Activated CD8-positive, alpha-beta memory T cell treated with anti-CD3 and anti-CD28 coated beads, Interleukin-2, amount 50 U/mL, for 48 hours (primary cell): ENCODE data around the gene GCAT.

Source experiments
- DNase-seq: peaks from one replicate; pipeline ENCODE4 v3.0.0-alpha.2; 2020

Gene GCAT

DNA sequence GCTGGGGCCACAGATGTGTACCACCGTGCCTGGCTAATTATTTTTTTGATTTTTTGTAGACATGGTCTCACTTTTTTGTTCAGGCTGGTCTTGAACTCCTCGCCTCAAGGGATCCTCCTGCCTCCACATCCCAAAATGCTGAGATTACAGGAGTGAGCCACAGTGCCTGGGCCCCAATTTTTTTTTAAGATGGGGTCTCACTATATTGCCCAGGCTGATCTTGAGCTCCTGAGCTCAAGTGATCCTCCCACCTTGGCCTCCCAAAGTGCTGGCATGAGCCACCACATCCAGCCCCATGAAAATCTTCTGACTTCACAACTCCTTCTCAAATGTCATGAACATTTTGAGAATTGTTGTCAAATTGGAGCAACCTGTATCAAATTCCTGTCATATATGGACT lies 38.7 kb downstream of the GCAT start:
- no peak for DNase-seq

DNA sequence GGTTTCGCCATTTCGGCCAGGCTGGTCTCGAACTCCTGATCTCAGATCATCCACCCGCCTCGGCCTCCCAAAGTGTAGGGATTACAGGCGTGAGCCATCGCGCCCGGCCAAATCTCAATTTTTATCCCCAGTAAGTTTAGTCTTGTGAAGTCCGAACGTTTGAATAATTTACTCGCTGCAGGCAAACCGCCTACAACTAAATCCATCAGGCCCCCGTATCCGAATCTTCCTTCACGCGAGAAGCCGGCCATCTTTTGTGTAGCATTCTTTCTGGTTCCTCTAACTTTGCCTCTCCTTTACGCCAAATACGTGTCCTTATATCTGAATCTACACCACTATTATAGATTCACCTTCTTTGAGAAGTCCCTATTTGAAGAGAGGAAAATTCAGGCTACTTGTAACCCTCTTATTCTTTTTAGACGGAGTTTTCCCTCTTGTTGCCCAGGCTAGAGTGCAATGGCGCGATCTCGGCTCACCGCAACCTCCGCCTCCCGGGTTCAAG lies 40.9 kb downstream of the GCAT start:
- DNase-seq, result peak; percentile 58

DNA sequence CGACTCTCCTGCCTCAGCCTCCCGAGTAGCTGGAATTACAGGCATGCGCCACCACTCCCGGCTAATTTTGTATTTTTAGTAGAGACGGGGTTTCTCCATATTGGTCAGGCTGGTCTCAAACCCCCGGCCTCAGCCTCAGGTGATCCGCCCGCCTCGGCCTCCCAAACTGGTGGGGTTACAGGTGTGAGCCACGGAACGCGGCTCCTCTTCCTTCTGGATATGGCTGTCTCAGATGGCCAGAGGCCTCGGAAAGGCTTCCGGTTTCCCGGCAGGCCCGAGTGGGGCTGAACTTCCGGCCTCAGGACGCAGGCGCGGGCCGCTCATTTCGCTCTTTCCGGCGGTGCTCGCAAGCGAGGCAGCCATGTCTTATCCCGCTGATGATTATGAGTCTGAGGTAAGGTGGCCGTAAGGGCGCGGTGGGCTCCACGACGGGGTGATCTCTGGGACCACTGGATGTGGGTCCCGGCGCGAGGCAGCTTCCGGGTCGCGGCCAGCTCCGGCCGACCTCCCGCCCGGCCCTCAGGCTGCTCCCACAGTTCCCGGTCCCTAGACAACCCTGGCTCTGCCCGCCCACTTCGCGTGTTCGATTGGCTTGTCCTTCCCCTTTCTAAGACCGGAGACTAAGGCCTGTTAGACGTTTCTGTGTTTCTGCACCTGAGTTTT lies 41.5 kb downstream of the GCAT start, which contains the start of gene EIF3L:
TSS of gene EIF3L (plus strand) at position 331 of the 663 bp plus-strand sequence. CDS start at position 362, 31 bp downstream.
- DNase-seq, result peak; percentile 93

DNA sequence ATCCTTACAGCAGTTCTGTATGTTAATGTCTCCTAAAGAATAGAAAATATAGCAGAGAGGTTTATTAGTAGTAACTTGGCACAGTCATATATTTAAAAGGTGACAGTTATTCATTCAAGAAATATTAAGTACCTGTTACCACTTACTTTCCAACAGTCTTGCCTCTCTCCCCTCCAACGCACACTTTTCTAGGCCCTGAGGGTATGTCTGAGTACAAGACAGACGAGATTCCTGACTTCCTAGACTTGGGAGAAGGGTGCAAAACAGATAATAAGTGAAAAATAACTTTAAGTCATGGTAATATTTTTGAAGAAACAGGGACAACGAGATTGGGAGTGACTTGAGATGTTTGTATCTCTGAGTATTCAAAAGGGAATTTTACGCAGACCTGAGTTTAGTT lies 43.1 kb downstream of the GCAT start:
- DNase-seq, result no peak

DNA sequence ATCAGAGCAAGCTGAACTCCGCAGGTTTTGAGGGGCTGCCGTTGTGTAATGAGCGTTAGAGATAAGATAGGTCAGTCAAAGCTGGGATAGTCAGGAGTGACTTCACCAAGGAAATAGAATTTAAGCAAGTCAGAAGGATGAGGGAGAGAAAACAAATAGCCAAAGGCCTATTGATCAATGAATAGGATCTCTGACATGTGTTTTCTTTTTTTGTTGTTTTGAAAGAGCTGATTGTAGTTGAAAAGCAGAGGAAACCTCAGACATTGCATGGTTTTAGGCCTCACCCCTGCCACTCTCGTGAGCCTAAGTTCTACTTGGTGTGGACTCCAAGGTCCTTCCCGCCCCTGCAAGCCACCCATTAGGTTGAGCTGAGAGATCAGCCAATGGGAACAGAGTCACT lies 44.7 kb downstream of the GCAT start:
- no peak for DNase-seq

DNA sequence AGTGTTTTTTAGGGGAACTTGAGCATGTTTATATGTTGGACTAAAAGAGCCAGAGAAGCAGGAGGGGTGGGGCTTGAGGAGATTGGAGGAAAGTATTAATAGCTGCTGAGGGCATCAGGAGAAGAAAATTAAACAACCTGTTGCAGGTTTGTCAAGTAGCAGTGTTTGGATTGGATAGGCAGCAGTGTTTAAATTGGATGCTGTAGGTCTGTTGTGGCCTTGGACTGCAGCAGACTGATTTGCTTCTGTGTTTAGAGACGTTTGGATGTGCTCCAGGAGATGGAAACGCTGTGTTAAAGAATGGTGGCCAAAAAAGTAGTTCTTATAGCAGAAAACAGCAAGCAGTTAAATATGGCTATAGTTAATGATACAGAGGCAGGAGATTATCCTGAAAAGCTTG lies 47.2 kb downstream of the GCAT start:
- no peak for DNase-seq

DNA sequence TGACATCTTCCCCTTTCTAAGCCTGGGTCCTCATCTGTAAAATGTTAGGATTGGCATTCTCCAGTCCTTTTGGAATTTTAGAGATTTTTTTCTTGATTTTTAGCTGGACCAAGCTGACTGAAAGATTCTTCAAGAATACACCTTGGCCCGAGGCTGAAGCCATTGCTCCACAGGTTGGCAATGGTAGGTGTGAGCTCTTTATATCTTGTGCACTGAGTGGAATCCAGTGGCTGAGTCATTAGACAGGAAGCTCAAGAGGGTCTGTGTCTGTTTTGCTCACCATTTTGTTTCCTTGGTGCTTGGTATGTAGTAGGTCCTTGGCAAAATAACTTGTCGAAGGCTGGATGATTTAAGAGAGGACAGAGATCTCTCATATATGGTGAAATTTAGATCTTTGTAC lies 47.7 kb downstream of the GCAT start:
- DNase-seq, result no peak

DNA sequence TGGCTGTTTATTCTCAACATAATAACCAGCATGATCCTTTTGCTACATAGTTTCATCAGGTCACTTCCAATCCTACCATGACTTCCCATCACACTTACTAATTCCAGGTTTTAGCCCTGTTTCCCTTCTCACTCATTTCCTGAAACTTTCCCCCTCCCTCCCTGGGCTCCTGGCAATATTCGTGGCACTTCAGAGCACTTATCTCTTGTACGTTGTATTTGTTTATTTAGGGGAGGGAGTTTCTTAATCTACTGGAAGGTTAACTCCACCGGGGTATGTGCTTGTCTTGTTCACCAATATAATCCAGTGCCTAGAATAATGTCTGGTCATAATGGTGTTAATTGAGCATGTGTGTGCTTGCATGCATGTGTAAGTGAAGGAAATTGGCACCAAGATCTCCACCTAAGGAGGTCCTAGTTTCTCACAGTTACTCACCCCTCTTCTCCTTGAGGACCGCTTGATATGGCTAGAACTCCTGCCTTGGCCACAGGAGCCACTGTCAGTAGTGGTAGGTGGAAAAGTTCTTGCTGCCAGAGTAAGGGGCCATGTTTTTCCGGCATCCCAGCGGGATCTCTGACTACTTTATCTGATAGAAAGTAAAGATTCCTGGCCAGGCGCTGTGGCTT lies 53.2 kb downstream of the GCAT start:
- DNase-seq, result no peak

DNA sequence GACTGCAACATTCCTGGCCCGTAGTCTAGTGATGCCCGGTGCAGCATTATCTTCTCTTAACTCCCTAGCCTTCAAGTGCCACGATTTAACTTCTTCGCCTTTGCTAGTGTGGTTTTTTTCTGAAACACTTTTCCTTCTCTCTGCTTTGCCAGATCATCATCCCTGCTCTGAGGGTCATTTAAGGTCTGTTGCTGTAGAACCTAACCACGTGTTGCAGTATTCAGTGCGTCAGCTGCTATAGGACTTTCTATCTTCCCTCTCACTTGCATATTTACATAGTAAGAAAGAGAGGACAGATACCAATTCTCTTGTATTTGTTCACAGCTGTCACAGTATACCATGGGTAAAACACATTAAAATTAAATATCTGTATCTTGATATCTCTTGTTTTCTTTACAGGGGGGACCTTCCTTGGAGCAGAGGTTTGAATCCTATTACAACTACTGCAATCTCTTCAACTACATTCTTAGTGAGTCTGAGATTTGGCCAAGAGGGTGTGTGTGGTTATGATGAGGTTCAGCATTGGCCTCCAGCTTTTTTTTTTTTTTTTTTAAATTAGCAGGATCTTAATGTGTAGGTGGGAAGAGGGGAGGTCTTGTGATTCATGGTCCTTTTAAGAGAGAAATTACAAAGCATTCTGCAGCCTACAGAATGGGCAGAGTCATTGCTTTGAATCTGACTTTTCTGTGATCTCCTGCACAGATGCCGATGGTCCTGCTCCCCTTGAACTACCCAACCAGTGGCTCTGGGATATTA lies 55.0 kb downstream of the GCAT start:
- DNase-seq, result no peak

DNA sequence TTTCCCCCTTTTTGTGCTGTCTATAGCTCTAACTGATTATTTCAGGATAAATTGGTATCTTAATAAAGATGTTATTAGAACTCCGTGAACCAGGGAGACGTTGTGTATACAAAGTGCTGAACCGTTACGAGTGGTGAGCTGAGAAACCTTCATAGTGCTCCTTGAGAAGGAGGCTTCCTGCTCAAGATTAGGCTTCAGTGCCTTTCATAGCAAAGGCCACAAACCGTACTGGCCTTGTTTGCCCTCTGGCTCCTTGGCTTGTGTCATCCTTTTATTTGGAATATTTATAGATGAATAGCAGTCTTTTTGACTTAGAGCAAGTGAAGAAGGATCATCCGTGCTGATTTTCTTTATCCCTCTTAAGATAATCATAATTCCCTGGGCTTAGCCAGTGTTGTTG lies 57.8 kb downstream of the GCAT start:
- DNase-seq, result no peak
